Left lung (tissue), 10 donors: ENCODE results near the gene ZSWIM6. TPM values are rescaled to one million over a fixed set of nuclear protein-coding genes. Genes with fewer than 3 reads are reported as not detected.

ENCODE experiments used
- ATAC-seq: fragments of 200-7000 bp; cut with Tn5 transposase; one replicate; pipeline ENCODE4 v1.9.1; 2020; ENCODE audit warnings: moderate library complexity
- DNase-seq, 4 donors: peaks; one replicate each; pipeline ENCODE4 v3.0.0-alpha.2; 2013 to 2020
- H3K27ac ChIP-seq, 2 donors: fragments of 200-600 bp; sonication (generic) in 1 of 2; one replicate each; pipeline versions ENCODE4 v1.5.0 to v1.8.0; 2020 to 2021
- H3K27me3 ChIP-seq, 2 donors: fragments of 200-600 bp; sonication (generic) in 1 of 2; one replicate each; pipeline versions ENCODE4 v1.5.0 to v1.8.0; 2020 to 2021
- H3K36me3 ChIP-seq, 2 donors: fragments of 200-600 bp; sonication (generic) in 1 of 2; one replicate each; pipeline versions ENCODE4 v1.5.0 to v1.8.0; 2020 to 2021
- H3K4me1 ChIP-seq, 2 donors: fragments of 200-600 bp; one replicate each; pipeline ENCODE4 v1.8.0; 2021
- H3K4me3 ChIP-seq, 2 donors: fragments of 200-600 bp; sonication (generic) in 1 of 2; one replicate each; pipeline versions ENCODE4 v1.5.0 to v1.8.0; 2020 to 2021; ENCODE audit warnings: mild to moderate bottlenecking in 1 of 2
- H3K9me3 ChIP-seq, 2 donors: fragments of 200-600 bp; sonication (generic) in 1 of 2; one replicate each; pipeline versions ENCODE4 v1.5.0 to v1.8.0; 2020 to 2021
- intact Hi-C, 2 donors: fragments of 100-400 bp; cut with DNase I; formaldehyde crosslinking; loops; one replicate each; pipeline versions ENCODE4 v1.11.2 to v1.14.2; 2022
- polyA plus RNA-seq, 6 donors: library from polyadenylated mRNA; unstranded; fragments of 120-200 nt; gene quantifications; one replicate each; pipeline ENCODE4 v1.2.1, GENCODE V29; 2013; ENCODE audit not compliant: insufficient read length in 6 of 6
- total RNA-seq, 2 donors: library from RNA; stranded (reverse); fragmentation: NEBNext Ultra II Directional; extraction: Animal tissue kit (Norgen Biotek cat#: 25700); gene quantifications; one replicate each; pipeline ENCODE4 v1.2.1, GENCODE V29; 2021
- TF ChIP-seq, protein P1 (sequence below), 2 donors: fragments of 200-600 bp; sonication (generic) in 1 of 2; IDR thresholded peaks; one replicate each; pipeline versions ENCODE4 v1.5.0 to v1.8.0; 2021; ENCODE audit warnings: antibody characterized with exemption in 2 of 2
- donor health status: DM: no; HTN: yes; CAD: no.
- donor health status: DM: no; HTN: no; CAD: no.

ZSWIM6 gene
- total and polyA plus RNA-seq, 8 donors = 17.5 to 24.4 (median 22.3) TPM

- Histone ChIP-seq H3K9me3 (no peaks in the 10 kb centered on the region), H3K27me3 (no peaks in the 10 kb centered on the region), H3K4me1 (no peaks in the 10 kb centered on the region), H3K4me3 (no peak overlapping the region), H3K36me3 (no peaks in the 10 kb centered on the region), H3K27ac (no peak overlapping the region)
- intact Hi-C loops = no loop called here
- DNase-seq (no peak), ATAC-seq (no peak)
- TF ChIP-seq, protein P1, sequence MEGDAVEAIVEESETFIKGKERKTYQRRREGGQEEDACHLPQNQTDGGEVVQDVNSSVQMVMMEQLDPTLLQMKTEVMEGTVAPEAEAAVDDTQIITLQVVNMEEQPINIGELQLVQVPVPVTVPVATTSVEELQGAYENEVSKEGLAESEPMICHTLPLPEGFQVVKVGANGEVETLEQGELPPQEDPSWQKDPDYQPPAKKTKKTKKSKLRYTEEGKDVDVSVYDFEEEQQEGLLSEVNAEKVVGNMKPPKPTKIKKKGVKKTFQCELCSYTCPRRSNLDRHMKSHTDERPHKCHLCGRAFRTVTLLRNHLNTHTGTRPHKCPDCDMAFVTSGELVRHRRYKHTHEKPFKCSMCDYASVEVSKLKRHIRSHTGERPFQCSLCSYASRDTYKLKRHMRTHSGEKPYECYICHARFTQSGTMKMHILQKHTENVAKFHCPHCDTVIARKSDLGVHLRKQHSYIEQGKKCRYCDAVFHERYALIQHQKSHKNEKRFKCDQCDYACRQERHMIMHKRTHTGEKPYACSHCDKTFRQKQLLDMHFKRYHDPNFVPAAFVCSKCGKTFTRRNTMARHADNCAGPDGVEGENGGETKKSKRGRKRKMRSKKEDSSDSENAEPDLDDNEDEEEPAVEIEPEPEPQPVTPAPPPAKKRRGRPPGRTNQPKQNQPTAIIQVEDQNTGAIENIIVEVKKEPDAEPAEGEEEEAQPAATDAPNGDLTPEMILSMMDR (IDR thresholded peaks at IDR 0.05) = no peak
These were observed 219.7 kb downstream of the ZSWIM6 start for GRCh38 chr5:61551637-61552313.

- Histone ChIP-seq H3K27me3 (no peaks in the 10 kb centered on the region), H3K4me3 (no peak overlapping the region), H3K4me1 (no peaks in the 10 kb centered on the region), H3K9me3 (no peaks in the 10 kb centered on the region), H3K27ac (no peak overlapping the region), H3K36me3 (no peaks in the 10 kb centered on the region)
- DNase-seq (no peak), ATAC-seq (no peak)
- intact Hi-C loops = no loop called here
- TF ChIP-seq, protein P1 (IDR thresholded peaks at IDR 0.05) = no peak
These were observed 227.1 kb downstream of the ZSWIM6 start for GRCh38 chr5:61559146-61559545.

DNA sequence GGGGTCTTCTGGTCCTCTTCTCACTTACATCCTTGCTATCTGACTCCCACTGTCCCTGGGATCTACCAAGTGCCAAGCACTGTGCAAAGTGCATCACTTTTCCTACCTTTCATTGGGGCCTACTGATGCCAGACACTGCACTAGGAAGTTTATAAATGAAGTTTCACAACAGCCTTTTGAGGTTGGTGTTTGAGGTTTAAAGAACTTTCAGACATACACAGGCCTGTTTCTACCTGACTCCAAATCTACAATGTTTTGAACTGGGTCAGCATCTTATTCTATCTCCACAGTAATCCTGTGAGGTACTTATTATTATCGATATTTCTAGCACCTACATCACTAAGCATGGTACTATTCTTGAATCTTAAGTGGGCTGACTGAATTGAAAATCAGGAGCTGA, 227.7 kb downstream of the ZSWIM6 start:
- H3K36me3 ChIP-seq = no peaks in the 10 kb centered on the region
- no peaks in the 10 kb centered on the region for H3K4me1 ChIP-seq
- intact Hi-C loops = no loop called here
- TF ChIP-seq, protein P1 (IDR thresholded peaks at IDR 0.05) = no peak
- ATAC-seq (no peak), DNase-seq (no peak)
- H3K27ac ChIP-seq = no peak overlapping the region
- no peaks in the 10 kb centered on the region for H3K27me3 ChIP-seq
- no peak overlapping the region for H3K4me3 ChIP-seq
- no peaks in the 10 kb centered on the region for H3K9me3 ChIP-seq

DNA sequence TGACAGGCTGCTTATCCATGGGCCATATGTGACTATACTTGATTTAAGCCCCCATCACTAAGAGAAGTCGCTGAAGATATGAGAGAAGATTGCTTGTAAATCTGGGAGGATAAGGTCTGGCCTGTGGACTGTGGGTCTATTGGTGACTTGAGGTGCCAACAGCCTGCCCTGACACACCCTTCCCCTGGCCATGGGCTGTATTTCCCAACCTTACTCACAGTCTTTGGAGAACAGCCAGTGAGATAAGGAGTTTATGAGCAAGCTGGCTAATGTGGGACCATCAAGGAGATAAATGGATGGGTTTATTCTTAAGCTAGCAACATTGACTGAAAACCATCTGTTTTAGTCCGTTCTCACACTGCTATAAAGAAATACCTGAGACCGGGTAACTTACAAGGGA, 231.3 kb downstream of the ZSWIM6 start:
- Histone ChIP-seq H3K4me1 (no peaks in the 10 kb centered on the region), H3K36me3 (no peaks in the 10 kb centered on the region), H3K27me3 (no peaks in the 10 kb centered on the region), H3K9me3 (no peaks in the 10 kb centered on the region), H3K27ac (no peak overlapping the region), H3K4me3 (no peak overlapping the region)
- ATAC-seq (peak; percentile 45), DNase-seq (no peak)
- intact Hi-C loops = no loop called here
- TF ChIP-seq, protein P1 (IDR thresholded peaks at IDR 0.05) = no peak

GRCh38 chr5:61567337-61567736, 235.3 kb downstream of the ZSWIM6 start:
- H3K9me3 ChIP-seq = no peaks in the 10 kb centered on the region
- intact Hi-C loops = no loop called here
- TF ChIP-seq, protein P1 (IDR thresholded peaks at IDR 0.05) = no peak
- DNase-seq = no peak
- no peaks in the 10 kb centered on the region for H3K36me3 ChIP-seq
- no peak overlapping the region for H3K27ac ChIP-seq
- ATAC-seq = no peak
- H3K27me3 ChIP-seq = no peaks in the 10 kb centered on the region
- H3K4me1 ChIP-seq = no peaks in the 10 kb centered on the region
- H3K4me3 ChIP-seq = no peak overlapping the region
